Astrocyte (in vitro differentiated cells and primary cell): ENCODE results near the gene EIF4G3.

Experiments used
- CTCF ChIP-seq: IDR thresholded peaks from 2 replicates; pipeline ENCODE4 v1.5.1; 2011; ENCODE audit warnings: low read depth, mild to moderate bottlenecking, inconsistent platforms, low read length, moderate library complexity; ENCODE audit not compliant: insufficient read depth
- EZH2 ChIP-seq: IDR thresholded peaks from 2 replicates; pipeline ENCODE4 v1.6.1; 2012; ENCODE audit warnings: mild to moderate bottlenecking, low read length, inconsistent platforms; ENCODE audit not compliant: insufficient read depth

DNA sequence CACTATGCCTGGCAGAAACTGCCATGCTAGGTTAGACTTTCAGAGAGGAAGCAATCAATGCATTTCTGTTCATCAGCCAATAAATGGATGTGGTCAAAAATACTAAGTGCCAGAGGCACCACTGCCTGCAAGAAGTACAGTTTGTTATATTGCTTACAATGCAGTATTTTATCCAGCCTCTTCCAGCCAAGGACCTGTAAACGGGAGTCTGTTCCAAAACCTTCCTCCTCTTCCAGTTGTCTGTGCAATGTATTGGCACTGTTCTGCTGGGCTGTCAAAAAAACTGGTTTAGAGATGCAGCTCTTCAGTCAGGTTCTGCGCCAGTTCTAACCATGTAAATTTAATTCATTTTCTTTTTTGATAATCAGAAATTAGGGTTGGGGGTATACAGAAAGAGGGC is 175.7 kb downstream of the EIF4G3 start:
- no peak for TF ChIP-seq CTCF
- TF ChIP-seq EZH2 = no peak
